HG03378 (cell line): ENCODE results near the gene SLC44A3.
"Not testable (repeated sequence)": the region's sequence is repeated elsewhere in the genome, so short reads cannot be mapped to it uniquely, and the experiment has no call there.

Experiments used
- ATAC-seq: cut with Tn5 transposase; IDR thresholded peaks from one replicate; pipeline ENCODE4 v1.9.1; 2021; ENCODE audit warnings: mild to moderate bottlenecking, moderate library complexity; ENCODE audit not compliant: unreplicated experiment

Gene SLC44A3

DNA sequence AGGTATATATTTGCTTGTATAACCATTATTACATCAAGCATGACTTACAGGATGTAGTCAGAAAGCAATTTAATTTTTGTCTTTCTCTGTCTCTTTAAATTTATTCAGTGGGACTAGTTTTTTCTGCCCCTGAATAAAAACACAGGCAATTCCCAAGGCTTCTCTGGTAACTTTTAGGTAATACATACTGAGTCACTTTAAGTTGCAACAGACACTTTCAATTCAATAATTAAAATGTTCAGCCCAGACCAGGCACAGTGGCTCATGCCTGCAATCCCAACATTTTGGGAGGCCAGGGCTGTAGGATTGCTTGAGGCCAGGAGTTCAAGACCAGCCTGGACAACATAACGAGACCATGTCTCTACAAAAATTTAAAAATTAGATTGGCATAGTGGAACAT lies 12.3 kb downstream of the SLC44A3 start:
- ATAC-seq = no peak

- ATAC-seq = no peak
These were observed 12.9 kb downstream of the SLC44A3 start for GRCh38 chr1:94832931-94833585.

- ATAC-seq = no peak
These were observed 16.7 kb downstream of the SLC44A3 start for GRCh38 chr1:94836891-94837290.

- not testable (repeated sequence) for ATAC-seq
These were observed 20.2 kb downstream of the SLC44A3 start for GRCh38 chr1:94840381-94840780.

DNA sequence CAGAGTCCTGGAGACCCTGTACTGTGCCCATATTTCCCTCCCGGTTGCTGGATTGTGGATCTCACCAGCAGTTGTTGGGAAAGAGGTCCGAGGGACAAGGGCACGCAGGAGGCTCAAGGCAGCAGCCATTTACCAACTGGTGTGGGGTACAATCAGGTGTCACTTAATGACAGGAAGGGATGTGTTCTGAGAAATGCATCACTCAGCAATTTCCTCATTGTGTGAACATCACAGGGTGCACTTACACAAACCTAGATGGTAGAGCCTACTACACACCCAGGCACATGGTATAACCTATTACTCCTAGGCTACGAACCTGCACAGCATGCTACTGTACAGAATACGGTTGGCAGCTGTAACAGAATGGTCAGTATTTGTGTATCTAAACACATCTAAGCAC lies 20.7 kb downstream of the SLC44A3 start:
- ATAC-seq = no peak

DNA sequence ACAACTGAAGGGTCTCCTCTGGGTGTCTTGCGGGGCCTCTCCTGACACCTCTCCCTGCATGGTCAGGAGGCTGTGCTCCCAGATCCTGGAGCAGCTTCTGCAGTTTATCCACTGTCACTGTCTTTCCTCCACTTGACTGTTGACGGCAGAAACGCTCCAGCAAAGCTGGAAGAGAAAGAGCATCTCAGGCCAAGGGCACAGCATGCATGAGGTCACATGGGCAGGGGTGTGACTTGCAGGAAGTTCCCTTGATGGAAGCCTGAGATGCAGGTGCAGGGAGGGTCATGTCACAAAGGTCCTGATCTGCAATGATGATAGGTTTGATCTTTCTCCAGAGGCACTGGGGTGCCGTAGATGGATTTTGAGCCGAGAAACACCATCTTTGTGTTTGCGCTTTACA lies 23.3 kb downstream of the SLC44A3 start:
- no peak for ATAC-seq

DNA sequence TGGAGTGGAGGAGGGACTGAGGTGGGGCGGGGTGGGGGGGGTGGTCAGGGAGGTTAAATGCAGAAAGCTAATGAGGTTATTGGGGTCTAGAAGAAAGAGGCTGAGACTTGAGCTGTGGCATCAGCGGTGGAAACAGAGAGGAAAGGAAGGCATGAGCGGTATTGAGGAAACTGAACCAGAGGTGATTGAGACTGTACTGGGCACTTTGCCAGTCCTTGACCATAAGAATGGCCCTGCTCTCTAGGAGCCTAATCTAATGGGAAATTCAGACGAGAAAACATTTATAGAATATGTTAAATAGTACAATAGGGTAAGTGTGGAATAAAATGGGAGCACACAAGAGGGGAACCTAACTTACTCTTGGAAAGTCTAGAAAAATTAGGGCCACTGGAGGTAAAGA lies 23.7 kb downstream of the SLC44A3 start:
- no peak for ATAC-seq

DNA sequence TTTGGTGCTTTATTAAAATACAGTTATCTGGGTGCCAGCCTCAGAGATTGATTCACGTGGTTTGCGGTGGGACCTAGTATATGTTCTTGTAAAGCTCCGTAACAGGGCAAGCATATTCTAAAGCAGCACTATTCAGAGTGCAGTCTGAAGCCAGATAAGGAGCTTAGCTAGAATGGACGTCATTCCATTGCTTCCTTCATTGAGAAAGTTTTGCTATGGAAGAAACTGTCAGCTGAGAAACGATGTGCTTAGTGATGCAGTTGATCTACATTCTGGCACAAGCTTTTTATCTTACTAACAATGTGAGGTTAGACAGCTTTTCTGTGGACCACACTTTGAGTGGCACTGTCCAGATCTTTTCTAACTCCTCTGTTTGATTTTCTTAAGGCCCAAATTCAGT lies 26.2 kb downstream of the SLC44A3 start:
- ATAC-seq = no peak

DNA sequence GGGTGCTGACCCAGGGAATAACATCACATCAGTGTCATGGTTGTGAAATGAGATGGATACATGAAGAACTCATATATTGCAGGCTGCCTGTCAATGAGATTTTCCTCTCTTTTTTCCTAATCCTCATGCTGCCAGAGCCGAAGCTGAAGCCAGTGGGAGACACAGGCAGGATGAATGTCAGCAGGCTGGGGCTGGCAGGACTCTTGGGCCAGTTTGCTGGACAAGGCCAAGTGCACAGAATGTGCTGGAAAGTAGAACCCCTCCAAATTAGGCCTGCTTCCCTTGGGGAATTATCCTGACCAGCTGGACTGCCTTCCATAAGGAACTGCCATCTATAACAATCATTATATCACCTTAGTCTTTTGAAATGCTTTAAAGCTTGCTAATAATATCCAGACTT lies 31.4 kb downstream of the SLC44A3 start:
- no peak for ATAC-seq

- no peak for ATAC-seq
These were observed 32.6 kb downstream of the SLC44A3 start for GRCh38 chr1:94852788-94853187.

DNA sequence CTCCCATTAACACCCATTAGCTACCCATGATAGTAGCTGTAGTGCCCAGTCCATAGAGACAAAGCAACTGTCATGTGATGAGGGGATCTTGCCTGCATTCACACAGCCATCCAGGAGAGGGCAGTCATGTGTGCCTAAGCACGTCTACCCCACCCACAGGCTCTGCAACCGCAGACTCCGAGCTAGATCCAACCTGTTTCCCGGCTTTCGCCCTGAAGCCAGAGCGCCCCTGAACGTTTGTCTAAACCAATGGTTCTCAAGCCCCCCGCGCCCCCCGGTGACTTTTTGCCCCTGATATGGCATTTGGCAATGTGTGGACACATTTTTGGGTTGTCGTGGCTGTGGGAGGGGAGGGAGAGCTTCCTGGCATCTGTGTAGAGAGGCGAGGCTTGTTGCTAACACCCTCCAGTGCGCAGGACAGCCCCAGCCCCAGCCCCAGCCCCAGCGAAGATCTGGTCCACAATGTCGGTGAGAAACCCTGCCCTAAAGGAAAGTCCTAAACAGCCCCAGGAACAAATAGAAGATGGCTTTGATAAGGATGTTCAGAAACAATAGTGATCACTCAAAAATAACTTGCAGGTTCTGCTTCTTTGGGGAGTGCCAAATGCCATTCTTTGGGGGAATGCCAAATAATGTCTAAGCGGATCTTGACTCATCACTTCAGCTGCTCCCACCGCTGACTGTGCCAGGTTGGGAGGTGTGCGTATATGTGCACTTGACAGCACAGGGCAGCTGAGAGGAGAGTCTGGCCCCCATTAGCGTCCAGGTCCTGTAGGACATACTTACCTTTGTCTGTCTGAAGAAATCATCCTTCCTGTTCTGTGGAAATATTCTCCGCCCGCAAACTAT lies 34.5 kb downstream of the SLC44A3 start:
- ATAC-seq = peak; percentile 98

DNA sequence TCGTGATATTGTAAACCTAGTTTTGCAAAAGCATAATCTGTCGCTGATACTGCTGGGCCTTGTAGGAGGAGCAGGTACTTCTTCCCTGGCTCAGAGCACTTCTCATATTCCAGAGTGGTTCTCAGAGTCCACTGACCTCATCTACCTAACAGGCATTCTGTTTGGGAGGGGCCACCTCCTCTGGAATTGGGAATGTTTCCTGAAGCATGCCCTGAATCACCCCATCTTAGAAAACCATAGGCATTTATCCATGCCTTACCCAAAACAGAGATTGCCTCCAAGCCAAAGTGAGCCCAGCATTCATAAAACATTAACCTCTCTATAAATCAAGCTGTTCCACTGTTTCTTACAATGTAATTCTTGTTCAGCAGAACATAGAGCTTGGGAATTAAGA lies 35.1 kb downstream of the SLC44A3 start:
- no peak for ATAC-seq

DNA sequence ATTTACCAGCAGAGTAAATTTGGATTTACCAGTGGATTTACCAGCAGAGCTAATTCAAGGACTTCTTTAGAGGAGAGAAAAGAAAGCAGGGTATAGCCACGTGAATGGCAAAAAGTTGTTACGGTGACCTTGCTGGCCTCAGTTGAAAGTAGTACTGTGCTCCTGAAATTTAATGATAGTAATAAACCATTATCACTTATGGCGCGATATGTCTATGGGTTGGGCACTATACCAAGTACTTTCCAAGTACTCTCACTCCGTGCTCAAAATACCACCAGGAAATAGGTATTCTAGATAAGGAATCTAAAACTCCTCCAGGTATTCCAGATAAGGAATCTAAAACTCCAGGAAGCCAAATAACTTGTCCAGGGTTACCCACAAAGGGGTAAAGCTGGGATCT lies 35.8 kb downstream of the SLC44A3 start:
- no peak for ATAC-seq

GRCh38 chr1:94856868-94857267 lies 36.7 kb downstream of the SLC44A3 start:
- no peak for ATAC-seq

GRCh38 chr1:94858276-94858675 lies 38.1 kb downstream of the SLC44A3 start:
- no peak for ATAC-seq

GRCh38 chr1:94859174-94859573 lies 39.0 kb downstream of the SLC44A3 start:
- ATAC-seq = no peak

DNA sequence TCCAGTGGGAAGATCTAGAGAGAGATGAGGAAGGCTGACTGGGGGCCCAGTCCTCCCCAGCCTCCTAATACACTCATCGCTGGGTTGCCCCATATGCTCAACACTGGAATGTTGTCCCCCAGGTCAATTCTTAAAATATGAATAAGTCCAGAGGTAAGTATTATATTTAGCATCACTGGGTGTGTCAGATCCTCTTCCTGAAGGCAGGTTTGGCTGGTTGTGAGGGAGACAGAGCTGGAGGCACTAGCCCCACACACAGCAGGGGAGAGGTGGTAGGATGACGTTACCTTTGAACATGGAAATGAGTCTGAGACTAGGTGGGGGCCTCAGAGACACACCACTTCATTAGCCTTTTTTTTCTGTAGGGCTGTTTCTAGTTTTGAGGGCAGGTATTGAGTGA lies 42.6 kb downstream of the SLC44A3 start:
- no peak for ATAC-seq

DNA sequence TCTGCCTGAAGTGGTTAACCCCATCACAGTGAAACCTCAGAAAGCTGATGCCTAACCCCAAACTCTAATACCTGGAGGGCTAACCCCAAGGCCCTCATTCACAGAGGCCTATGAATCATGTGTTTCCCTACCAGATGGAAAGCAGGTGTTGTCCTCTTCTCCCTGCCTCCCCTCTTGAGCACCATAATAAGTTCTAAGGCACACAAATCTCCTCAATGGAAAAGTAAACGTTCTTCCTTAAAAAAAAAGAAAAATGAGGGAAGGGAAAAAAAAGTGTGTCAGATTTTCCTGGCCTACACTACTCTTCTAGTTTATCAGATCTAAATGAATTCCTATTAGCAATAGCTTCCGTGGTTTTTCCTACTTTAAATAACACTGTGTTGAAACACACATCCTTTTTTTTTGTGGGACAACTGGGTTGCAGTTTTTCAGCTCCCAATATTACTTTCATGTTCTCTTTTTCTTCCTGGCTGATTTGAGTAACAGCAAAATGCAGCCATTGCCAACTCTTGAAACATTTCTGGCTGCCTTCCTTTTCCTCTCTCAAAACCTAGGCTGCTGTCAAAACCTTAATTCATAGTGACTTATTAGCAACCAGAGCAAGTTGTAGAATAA lies 43.2 kb downstream of the SLC44A3 start:
- ATAC-seq = no peak

DNA sequence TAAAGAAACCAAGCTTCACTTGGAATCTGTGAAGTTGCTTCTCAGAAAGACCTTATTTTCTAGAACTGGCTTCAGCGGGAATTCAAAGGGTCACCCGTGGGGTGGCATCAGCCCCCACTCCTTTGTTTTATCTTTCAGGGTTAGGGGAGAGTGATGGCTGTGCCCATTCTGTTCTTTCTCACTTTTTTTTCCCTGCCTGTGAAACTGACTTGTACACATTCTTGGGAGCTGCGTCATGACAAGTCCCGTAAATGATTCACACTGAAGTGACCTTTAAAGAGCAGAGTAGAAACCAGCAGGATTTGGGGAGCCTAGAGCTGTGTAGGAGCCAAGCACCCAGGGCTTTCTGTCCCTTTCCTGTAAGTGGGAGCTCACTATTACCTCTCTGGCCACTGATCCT lies 43.8 kb downstream of the SLC44A3 start:
- ATAC-seq = no peak

DNA sequence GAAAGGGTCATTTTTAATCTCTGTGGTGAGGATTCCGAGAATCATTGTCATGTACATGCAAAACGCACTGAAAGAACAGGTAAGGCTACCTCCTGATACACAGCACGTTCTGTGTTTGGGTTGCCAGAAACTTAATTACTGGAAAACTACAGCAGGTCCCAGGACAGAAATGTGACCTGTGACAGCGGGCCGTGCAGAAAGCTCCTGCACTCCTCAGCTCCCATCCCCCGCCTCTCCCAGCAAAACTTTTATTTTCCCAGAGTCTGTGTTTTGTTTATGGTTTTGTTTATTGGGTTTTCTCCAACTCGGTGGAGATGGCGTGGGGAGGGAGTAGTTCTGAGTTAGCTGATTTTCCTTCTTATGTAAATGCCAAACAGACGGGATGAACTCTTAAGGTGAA lies 44.7 kb downstream of the SLC44A3 start:
- ATAC-seq = no peak

GRCh38 chr1:94865360-94865759 lies 45.2 kb downstream of the SLC44A3 start:
- ATAC-seq = no peak

DNA sequence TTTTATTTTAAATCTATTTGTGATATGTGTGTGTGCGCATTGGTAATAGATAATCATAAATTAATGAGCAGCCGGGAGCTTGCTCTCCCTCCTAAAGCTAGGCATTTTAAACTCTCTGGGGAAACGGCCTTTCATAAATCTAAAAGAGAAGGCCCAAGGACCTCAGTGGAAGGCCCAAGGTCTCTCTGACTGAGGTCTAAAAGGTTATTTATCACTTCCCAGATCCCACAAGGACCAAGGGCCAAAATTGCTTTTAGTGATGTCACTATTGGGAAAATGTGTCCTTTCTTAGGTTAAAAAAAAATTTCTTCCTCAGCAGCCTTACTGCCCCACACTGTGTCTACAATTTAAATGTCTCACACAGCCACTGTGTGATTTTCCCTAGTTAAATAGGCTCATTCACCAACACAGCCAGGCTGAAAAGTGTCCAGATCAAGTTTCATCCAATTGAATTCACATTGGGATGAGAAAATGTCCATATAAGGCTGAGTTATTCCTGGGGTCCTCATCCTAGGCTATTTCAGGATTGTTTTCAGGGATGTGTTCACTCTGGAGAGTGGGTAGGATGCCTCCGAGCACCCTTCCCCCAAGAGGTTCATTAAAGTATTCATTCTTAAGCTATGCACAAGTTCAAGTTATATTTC lies 46.1 kb downstream of the SLC44A3 start:
- no peak for ATAC-seq
